Epithelial cell of proximal tubule (primary cell): ENCODE results near the gene EMP1. TPM values are rescaled to one million over a fixed set of nuclear protein-coding genes. Genes with fewer than 3 reads are reported as not detected.

ENCODE experiments used
- DNase-seq: peaks from one replicate; pipeline ENCODE4 v3.0.0-alpha.2; 2011; ENCODE audit warnings: low read depth
- H3K4me3 ChIP-seq: 2 replicates; pipeline ENCODE4 v1.5.1; 2011; ENCODE audit warnings: low read depth, mild to moderate bottlenecking, low read length
- CTCF ChIP-seq: conservative IDR thresholded peaks from 2 replicates; pipeline ENCODE4 v1.5.1; 2012; ENCODE audit warnings: low read depth, mild to moderate bottlenecking, low read length
- total RNA-seq: library from RNA; depleted of rRNA; stranded (reverse); fragments of >200 nt; gene quantifications from 2 replicates; pipeline ENCODE4 v1.2.3, GENCODE V29; 2015

Gene EMP1
- 117 and 166 TPM in 2 replicates for total RNA-seq

GRCh38 chr12:13196130-13196921 lies at the start of gene EMP1:
EMP1 (plus strand) TSS chr12:13196726; CDS start chr12:13211511, 14,785 bp downstream.
- no peak for TF ChIP-seq CTCF
- peak within 1 kb of the TSS; percentile 87 for H3K4me3 ChIP-seq
- DNase-seq = peak; percentile 99

- TF ChIP-seq CTCF = no peak
- H3K4me3 ChIP-seq = no peak overlapping the region
- DNase-seq = no peak
These were observed 48.6 kb upstream of the EMP1 start for GRCh38 chr12:13147688-13148484.

GRCh38 chr12:13148485-13148847 lies 48.1 kb upstream of the EMP1 start:
- DNase-seq = no peak
- TF ChIP-seq CTCF = no peak
- H3K4me3 ChIP-seq = no peak overlapping the region

GRCh38 chr12:13149411-13149810 lies 47.1 kb upstream of the EMP1 start:
- no peak for DNase-seq
- H3K4me3 ChIP-seq = no peak overlapping the region
- TF ChIP-seq CTCF = no peak

- no peak overlapping the region for H3K4me3 ChIP-seq
- no peak for TF ChIP-seq CTCF
- DNase-seq = no peak
These were observed 44.2 kb upstream of the EMP1 start for GRCh38 chr12:13152281-13152680.

GRCh38 chr12:13152756-13153155 lies 43.8 kb upstream of the EMP1 start:
- DNase-seq = no peak
- TF ChIP-seq CTCF = no peak
- no peak overlapping the region for H3K4me3 ChIP-seq
